ENCODE data around the gene RRM1.
"Not testable (repeated sequence)": the region's sequence is repeated elsewhere in the genome, so short reads cannot be mapped to it uniquely, and the experiment has no call there.

Gene RRM1

DNA sequence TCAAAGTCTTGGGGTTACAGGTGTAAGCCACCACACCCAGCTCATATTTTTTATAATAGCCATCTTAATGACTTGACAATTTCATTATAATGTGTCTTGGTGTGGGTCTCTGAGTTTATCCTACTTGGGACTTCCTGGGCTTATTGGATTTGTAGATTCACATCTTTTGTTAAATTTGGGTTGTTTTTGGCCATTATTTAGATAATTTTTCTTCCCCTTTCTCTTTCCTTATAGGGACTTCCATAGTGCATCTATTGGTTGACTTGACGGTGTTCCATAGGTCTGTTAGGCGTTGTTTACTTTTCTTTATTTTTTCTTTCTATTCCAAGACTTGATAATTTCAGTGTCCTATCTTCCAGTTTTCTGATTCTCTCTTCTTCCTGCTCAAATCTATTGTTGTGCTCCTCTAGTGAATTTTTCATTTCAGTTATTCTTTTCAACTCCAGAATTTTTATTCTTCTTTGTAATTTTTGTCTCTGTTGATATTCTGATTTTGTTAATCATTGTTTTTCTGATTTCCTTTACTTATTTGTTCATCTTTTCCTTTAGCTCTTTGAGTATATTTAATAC lies 45.6 kb downstream of the RRM1 start:
- no peak for DNase-seq (ENCODE audit: low read depth)

DNA sequence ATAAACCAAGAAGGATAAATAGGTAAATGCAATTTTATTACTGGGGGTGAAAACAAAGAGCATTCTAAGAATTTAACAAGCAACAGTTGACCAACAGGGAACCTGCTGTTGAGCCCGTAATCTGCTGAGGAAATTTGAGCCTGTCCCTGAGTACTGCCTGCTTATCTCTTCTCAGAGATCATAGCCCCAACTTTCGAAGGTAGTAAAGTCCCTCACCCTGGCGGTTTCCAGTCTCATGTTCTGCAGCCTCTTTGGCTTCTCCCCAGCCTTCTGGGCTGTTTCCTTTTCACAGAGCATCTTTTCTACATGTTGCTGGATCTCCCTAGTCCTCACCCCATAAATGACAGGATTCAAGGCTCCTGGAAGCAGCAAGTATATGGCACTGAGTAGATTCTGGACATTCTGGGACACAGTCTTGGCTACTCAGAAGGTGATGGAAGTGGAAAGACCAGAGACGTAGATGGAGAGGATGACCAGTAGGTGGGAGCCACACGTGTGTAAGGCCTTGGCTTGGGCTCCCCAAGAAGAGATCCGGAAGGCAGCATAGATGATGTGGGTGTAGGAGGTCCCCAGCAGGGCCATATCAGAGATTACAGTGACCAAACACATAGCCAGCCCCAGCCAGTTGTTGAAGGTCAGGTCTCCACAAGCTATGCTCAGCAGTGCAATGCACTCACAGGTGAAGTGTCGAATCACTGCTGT lies 51.6 kb downstream of the RRM1 start:
- no peak for DNase-seq (ENCODE audit: low read depth)

- no peak for DNase-seq (ENCODE audit: low read depth)
Measured at GRCh38 chr11:4146772-4147098, 52.1 kb downstream of the RRM1 start.

DNA sequence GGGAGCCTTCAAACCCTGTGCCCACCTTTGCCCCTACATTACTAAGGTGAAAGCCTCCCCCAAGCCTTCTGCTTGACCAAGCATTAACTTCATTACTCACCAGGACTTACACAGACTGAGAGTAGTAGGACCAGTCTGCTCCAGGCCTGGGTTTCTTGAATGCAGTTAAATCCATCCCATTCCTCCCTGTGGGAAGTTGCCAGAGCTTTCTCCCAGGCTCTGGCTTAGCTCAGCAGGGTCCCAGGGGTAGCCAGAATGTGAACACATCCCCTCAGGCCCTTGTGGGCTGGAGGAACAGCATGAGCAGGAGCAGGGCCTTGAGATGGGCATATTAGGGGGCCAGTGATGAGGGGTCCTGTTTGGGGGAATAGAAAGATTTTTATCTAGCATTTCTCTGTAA lies 59.9 kb downstream of the RRM1 start:
- DNase-seq (ENCODE audit: low read depth): no peak

DNA sequence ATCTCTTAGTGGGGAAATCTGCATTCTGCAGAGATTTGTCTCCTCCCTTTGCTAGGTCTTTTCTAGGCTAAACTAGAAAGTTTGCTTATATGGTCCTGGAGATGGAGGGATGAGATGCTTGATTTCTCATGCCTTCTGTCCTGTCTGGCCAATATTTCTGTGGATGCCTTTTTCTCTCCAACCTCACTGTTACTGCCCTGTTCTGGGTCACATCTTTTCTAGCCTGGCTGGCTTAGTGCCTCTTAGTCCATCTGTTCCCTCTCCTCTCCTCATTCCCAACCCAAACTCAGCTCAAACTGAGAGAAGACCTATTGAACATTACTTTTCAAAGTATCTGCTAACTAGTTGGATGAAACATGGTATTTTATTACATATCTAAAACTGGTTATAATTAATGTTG lies 62.0 kb downstream of the RRM1 start:
- no peak for DNase-seq (ENCODE audit: low read depth)

DNA sequence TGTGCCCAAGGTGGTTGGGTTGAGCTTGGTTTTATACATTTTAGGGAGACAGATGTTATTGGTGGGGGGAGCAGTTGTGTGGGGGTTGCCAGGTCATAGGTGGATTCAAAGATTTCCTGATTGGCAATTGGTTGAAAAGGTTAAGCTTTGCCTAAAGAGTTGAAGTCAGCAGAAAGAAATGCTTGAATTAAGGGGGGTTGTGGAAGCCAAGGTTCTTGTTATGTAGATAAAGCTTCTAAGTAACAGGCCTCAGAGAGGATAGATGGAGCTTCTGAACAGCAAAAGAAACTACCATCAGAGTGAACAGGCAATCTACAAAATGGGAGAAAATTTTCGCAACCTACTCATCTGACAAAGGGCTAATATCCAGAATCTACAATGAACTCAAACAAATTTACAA lies 64.2 kb downstream of the RRM1 start:
- DNase-seq (ENCODE audit: low read depth): not testable (repeated sequence)

GRCh38 chr11:4161305-4161704 lies 66.7 kb downstream of the RRM1 start:
- DNase-seq (ENCODE audit: low read depth): no peak

DNA sequence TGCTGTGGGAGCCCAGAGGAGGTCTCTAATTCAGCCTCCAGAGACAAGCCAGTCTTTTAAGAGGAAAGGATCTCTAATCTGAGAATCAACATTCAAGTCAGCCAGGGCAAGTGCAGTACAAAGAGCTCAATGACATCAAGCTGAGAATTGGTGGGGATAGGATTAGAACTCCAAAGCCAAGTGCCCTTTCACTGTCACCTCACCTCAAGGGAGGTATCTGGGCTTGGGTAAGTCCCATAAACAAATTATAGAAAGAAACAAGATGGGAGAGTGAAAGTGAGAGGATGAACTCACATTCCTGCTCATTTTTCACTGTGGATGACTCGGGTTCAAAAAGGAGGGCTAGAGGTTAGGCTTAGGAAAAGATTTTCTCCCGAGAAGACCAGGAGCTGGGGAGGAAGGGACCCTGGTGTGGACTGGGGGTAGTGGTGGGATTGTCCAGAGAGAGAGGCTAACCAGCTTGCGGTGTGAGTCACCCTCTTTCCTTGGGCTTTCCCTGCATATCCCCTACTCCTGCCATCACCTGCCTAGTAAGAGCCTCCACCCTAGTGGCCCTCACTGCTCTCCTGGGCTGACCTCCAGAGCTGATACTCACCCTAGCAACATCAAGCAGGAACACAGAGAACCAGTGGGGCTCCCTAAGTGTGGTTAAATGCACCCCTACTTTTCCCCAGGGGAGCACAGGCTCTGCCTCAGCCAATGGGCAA lies 70.4 kb downstream of the RRM1 start:
- no peak for DNase-seq (ENCODE audit: low read depth)

- no peak for DNase-seq (ENCODE audit: low read depth)
Measured at GRCh38 chr11:4167292-4167691, 72.7 kb downstream of the RRM1 start.

DNA sequence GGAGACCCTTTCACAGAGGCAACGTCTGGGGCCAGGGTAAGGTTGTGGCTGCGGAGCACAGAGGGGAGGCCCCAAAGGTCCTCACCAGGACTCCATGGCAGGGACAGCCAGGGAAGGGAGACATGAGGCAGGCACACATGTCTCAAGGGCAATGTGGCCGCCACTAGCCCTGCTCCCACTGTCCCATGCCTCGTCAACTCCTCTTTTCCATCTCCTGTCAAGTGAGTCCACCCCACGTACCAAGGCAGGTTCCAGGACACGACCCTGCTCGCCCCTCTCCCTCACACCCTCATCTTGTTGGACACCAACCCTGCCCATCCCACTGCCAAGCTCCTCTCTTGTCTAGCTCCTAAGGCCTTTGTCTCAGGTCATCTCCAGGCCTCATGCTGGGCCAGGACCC lies 73.2 kb downstream of the RRM1 start:
- DNase-seq (ENCODE audit: low read depth): no peak

DNA sequence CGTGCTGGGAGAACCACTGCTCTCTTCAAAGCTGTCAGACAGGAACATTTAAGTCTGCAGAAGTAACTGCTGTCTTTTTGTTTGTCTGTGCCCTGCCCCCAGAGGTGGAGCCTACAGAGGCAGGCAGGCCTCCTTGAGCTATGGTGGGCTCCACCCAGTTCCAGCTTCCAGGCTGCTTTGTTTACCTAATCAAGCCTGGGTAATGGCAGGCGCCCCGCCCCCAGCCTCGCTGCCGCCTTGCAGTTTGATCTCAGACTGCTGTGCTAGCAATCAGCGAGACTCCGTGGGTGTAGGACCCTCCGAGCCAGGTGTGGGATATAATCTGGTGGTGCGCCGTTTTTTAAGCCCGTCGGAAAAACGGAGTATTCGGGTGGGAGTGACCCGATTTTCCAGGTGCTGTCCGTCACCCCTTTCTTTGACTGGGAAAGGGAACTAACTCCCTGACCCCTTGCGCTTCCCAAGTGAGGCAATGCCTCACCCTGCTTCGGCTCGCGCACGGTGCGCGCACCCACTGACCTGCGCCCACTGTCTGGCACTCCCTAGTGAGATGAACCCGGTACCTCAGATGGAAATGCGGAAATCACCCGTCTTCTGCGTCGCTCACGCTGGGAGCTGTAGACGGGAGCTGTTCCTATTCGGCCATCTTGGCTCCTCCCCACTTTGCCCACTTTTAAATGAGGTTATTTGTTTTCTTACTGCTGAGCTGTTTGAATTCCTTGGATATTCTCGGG lies 81.2 kb downstream of the RRM1 start:
- DNase-seq (ENCODE audit: low read depth): not testable (repeated sequence)

- DNase-seq (ENCODE audit: low read depth): no peak
Measured at GRCh38 chr11:4178813-4179662, 84.4 kb downstream of the RRM1 start.

DNA sequence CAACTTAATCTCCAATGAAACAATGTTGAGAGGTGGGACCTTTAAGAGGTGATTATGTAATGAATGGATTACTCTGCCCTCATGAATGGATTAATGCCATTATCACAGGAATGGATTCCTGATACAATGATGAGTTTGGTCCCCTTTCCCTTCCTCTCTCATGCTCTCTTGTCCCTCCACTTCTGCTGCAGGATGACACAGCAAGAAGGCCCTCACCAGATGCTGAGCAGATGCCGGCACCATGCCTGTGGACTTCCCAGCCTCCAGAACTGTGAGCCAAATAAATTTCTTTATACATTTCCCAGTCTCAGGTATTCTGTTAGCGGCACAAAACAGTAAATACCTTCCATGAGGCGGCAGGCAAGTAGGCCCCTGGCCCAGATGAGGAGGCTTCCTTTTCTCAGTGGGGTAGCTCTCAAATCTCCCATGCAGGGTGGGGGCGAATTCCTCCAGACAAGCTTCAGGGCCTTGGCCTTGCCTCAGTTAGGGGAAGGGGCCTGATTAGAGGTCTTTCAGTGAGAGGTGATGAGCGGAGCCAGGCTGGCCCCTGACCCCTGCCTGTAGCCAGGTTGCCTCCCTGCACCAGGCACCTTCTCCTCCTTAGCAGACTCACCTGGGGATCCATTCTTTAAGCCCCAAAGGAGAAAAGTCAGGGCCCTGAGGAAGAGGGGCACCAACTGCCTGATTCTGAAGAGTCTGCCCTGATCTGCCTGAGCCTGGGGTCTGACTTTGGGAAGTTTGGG lies 86.0 kb downstream of the RRM1 start:
- no peak for DNase-seq (ENCODE audit: low read depth)

GRCh38 chr11:4181782-4182721 lies 87.5 kb downstream of the RRM1 start:
- DNase-seq (ENCODE audit: low read depth): peak; percentile 54

DNA sequence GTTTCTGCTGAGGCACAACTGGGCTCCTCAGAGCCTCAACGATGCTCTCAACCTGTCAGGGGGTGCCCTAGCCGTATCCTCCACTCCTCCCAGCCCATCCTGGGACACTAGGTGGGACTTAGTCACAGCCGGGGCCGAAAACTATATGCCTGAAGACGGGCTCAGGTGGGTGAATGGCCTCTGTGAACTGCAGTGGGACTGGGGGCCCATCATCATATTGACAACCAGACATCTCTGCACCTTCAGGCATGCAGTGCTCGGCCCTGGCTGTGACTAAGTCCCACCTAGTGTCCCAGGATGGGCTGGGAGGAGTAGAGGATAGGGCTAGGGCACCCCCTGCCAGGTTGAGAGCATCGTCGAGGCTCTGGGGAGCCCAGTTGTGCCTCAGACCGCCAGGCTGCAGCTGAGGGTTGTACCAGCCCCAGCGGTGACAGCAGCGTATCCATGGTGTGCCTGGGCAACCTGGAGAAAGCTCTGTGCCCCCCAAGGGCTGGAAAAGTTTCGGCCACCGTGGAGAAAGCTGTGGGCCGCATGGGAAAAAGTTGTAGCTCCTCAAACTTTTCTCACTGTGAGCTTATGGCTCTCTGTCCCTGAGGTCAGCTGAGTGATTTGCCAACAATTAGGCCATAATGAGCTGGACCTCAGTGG lies 88.9 kb downstream of the RRM1 start:
- no peak for DNase-seq (ENCODE audit: low read depth)

DNA sequence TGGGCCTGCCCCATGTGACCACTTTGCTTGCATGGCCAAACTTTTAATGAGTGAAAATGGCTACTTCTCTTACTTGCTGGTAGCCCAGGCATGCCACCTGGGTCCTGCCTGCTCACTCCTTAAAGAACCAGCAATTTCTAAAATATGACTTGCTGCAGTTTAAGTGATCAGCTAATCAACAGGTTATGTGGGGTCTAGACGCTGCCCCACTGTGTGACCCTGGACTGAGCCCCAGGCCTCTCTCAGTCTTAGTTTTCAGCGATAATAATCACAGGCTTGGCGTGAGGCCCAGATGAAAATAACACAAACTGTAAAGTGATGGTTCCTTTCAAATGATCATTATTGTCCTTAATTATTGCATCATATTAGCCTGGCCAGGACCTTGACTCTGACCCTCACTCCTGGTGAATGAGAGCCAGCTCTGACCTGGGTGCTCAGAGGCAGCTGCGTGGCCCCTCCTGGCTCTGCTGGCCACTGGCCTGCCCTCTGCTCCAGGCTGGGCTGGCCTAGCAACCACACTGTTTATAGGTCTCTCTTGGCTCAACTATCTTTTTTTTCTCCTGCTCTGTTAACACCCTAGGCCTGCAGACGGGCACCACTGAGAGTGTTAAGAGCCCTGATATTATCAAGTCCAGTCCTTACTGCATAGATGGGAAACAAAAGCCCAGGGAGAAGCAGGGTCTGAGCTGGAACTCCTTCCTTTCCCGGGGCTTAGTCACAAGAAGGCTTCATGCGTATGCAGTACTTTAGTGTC lies 89.7 kb downstream of the RRM1 start:
- no peak for DNase-seq (ENCODE audit: low read depth)

DNA sequence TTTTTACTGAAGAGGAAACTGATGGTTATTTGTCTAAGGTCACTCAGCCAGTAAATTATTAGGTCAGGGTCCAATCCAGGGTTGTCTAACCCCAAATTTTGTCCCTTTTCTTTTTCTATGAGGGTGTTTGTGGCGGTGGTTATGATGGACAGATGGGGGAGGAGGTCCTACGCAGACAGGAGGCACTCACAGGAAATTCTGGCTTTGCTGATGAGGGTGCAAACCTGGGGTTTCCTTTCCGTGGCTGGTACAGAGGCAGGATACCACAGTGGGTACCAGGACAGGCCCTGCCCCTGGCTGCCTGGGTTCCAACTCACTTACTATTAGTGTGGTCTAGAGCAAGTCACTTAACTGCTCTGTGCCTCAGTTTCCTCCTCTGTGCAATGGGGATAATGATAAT lies 91.0 kb downstream of the RRM1 start:
- no peak for DNase-seq (ENCODE audit: low read depth)

GRCh38 chr11:4186464-4187054 lies 92.0 kb downstream of the RRM1 start:
- no peak for DNase-seq (ENCODE audit: low read depth)
